Right lobe of liver (tissue), 6 donors: Measurements from ENCODE around the gene GPR142. TPM values are rescaled to one million over a fixed set of nuclear protein-coding genes. Genes with fewer than 3 reads are reported as not detected.
A peak's percentile ranks its signal among the peaks of the same experiment; 100 is the strongest.

Source experiments
- ATAC-seq, 4 donors: fragments of 200-7000 bp; cut with Tn5 transposase; one replicate each; pipeline ENCODE4 v1.9.1; 2020; ENCODE audit warnings: mild to moderate bottlenecking in 4 of 4, moderate library complexity in 4 of 4
- DNase-seq, 3 donors: peaks; one replicate each; pipeline ENCODE4 v3.0.0-alpha.2; 2020
- H3K27ac ChIP-seq, 3 donors: fragments of 200-600 bp; one replicate each; pipeline ENCODE4 v1.8.0; 2022
- H3K27me3 ChIP-seq, 2 donors: fragments of 200-600 bp; one replicate each; pipeline ENCODE4 v1.8.0; 2022
- H3K36me3 ChIP-seq, 4 donors: fragments of 200-600 bp; sonication (generic) in 1 of 4; one replicate each; pipeline versions ENCODE4 v1.5.1 to v1.8.0; 2017 to 2022; ENCODE audit warnings: control low read depth in 1 of 4
- H3K4me1 ChIP-seq, 4 donors: fragments of 200-600 bp; sonication (generic) in 1 of 4; one replicate each; pipeline versions ENCODE4 v1.5.1 to v1.8.0; 2017 to 2022; ENCODE audit warnings: control low read depth in 1 of 4
- H3K4me3 ChIP-seq, 3 donors: fragments of 200-600 bp; one replicate each; pipeline ENCODE4 v1.8.0; 2022
- H3K9me3 ChIP-seq, 4 donors: fragments of 200-600 bp; sonication (generic) in 1 of 4; one replicate each; pipeline versions ENCODE4 v1.5.1 to v1.8.0; 2017 to 2022; ENCODE audit warnings: control low read depth in 1 of 4
- CTCF ChIP-seq, 4 donors: fragments of 200-600 bp in 3 of 4; fragments of 450-650 bp in 1 of 4; IDR thresholded peaks; one replicate each; pipeline versions ENCODE4 v1.5.1 to v1.8.0; 2016 to 2022; ENCODE audit warnings: antibody characterized with exemption in 4 of 4, mild to moderate bottlenecking in 2 of 4
- POLR2A ChIP-seq: fragments of 450-650 bp; IDR thresholded peaks from one replicate; pipeline ENCODE4 v1.6.1; 2017; ENCODE audit warnings: antibody characterized with exemption, mild to moderate bottlenecking
- WGBS: methylation state at CpG from one replicate; pipeline ENCODE4 v1.1.6; 2018; ENCODE audit warnings: low coverage, low lambda C conversion rate; ENCODE audit not compliant: insufficient coverage; ENCODE audit errors: missing lambda C conversion rate; 5-methylcytosine and 5-hydroxymethylcytosine counted together
- intact Hi-C, 2 donors: fragments of 100-400 bp; cut with DNase I; formaldehyde crosslinking; loops; one replicate each; pipeline versions ENCODE4 v1.11.2 to v1.14.1; 2022
- total RNA-seq, 6 experiments: library from RNA; depleted of rRNA in 2 of 6; stranded (reverse); fragments of >200 nt in 2 of 6; fragmentation: NEBNext Ultra II Directional in 3 of 6; extraction: Animal tissue kit (Norgen Biotek cat#: 25700) in 3 of 6; gene quantifications; one replicate each; pipeline versions ENCODE4 v1.1.0 to v1.2.4, GENCODE V29; 2016 to 2023
- donor health status: DM: no; HTN: yes; CAD: no.
- donor health status: DM: no; HTN: no; CAD: no.
- donor health status: DM: no; HTN: no; CAD: no.
- donor health status: DM: no; HTN: yes; CAD: no.
- donor health status: DM: no; HTN: yes; CAD: no.

GPR142 gene
- total RNA-seq, 6 experiments from 2014 or later, result 0.24 TPM; not detected in 5

DNA sequence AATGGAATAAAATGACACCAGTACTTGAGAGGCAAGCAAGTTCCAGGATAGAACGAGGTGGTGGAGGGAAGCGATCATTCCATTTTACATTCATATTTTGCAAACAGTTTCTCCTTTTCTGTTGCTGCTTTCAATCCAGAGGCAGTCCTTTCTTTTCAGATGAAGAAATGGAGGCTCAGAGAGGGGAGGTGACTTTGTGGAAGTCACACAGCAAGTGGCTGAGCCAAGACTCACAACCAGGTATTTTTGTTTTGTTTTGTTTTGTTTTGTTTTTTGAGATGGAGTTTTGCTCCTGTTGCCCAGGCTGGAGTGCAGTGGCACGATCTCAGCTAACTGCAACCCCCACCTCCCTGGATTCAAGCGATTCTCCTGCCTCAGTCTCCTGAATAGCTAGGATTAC is 29.3 kb downstream of the GPR142 start:
- 80% methylated on average over 3 of the region's 4 CpGs for WGBS

GRCh38 chr17:74402048-74402447 is 34.7 kb downstream of the GPR142 start:
- H3K27ac ChIP-seq, result no peak overlapping the region
- TF ChIP-seq CTCF (IDR thresholded peaks at IDR 0.05) (no peak), POLR2A (no peak)
- no peaks in the 10 kb centered on the region for H3K9me3 ChIP-seq
- DNase-seq (no peak), ATAC-seq (no peak)
- H3K4me3 ChIP-seq, result no peak overlapping the region
- intact Hi-C loops, result no loop called here
- no peaks in the 10 kb centered on the region for H3K36me3 ChIP-seq
- H3K4me1 ChIP-seq, result peaks cover 0 to 3% (median 0%) of the 10 kb centered on the region in 4 donors
- 78% methylated on average over 5 of the region's 7 CpGs for WGBS
- no peaks in the 10 kb centered on the region for H3K27me3 ChIP-seq

More for the DNA sequence above, 29.3 kb downstream of the GPR142 start:
- ATAC-seq (no peak), DNase-seq (no peak)
- no peaks in the 10 kb centered on the region for H3K36me3 ChIP-seq
- H3K9me3 ChIP-seq, result no peaks in the 10 kb centered on the region
- no peak overlapping the region for H3K27ac ChIP-seq
- TF ChIP-seq CTCF (IDR thresholded peaks at IDR 0.05), result no peak
- no peak for TF ChIP-seq POLR2A
- no peak overlapping the region for H3K4me3 ChIP-seq
- H3K27me3 ChIP-seq, result no peaks in the 10 kb centered on the region
- intact Hi-C loops, result no loop called here
- H3K4me1 ChIP-seq, result no peaks in the 10 kb centered on the region

DNA sequence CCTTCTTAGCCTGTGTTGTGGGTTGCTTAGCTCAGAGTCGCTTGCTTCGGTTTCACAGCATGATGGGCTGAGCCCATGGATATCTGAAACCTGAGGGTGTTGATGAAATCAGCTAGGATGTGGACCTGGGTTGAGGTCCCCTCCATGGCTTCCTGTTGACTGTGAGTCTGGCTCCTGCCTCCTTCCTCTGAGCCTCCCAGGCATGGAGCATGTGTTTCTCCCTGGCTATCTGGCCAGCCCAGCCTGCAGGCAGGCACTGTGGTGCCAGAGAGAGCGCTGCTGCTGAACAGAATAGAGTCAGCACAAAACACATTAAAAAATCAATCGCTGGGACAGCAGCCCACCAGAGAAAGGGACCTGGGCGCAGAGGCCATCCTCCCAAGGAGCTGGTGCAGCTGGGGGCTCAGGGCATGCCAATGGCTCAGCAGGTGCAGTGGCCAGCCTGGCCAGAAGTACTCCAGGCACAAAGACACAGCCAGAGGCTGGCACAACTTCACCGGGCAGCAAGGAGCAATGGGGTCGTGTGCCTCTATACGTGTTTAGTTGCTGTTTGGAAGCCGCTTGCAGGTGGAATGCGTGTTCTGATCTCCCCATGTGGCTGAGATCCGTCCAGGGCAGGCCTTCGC is 36.3 kb downstream of the GPR142 start:
- H3K4me1 ChIP-seq, result peaks cover 0 to 9% (median 0%) of the 10 kb centered on the region in 4 donors
- intact Hi-C loops, result no loop called here
- DNase-seq, result no peak
- WGBS, result no CpG with 5 or more reads among the region's 12 CpGs
- H3K9me3 ChIP-seq, result no peaks in the 10 kb centered on the region
- ATAC-seq, result peak in 1 of 4 donors; percentile 55
- H3K4me3 ChIP-seq, result no peak overlapping the region
- no peaks in the 10 kb centered on the region for H3K36me3 ChIP-seq
- no peaks in the 10 kb centered on the region for H3K27me3 ChIP-seq
- TF ChIP-seq POLR2A (no peak), CTCF (IDR thresholded peaks at IDR 0.05) (no peak)
- no peak overlapping the region for H3K27ac ChIP-seq

DNA sequence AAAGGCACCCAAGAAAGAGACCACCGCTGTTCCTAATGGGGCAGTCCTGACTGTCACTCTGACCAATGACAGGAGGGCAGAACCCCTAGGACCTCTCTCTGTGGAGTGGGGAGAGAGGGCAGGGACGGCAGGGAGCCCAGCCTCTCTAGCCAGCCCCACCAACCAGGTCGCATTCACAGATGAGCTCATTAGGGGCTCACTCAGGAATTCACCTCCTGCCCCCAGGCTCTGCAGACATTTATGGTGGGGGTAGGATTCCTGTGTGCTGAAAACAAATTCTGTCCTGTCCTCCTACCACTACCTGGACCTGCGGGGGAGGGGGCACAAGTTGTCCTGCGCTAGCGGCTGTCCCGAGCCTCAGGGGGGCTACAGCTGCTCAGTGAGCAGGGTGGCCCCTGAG is 36.9 kb downstream of the GPR142 start:
- intact Hi-C loops, result no loop called here
- TF ChIP-seq CTCF (IDR thresholded peaks at IDR 0.05), result no peak
- TF ChIP-seq POLR2A, result no peak
- Histone ChIP-seq H3K27me3 (no peaks in the 10 kb centered on the region), H3K4me1 (peaks cover 0 to 9% (median 0%) of the 10 kb centered on the region in 4 donors), H3K4me3 (no peak overlapping the region), H3K36me3 (no peaks in the 10 kb centered on the region), H3K27ac (no peak overlapping the region), H3K9me3 (no peaks in the 10 kb centered on the region)
- ATAC-seq (no peak), DNase-seq (no peak)
- WGBS, result no CpG with 5 or more reads among the region's 7 CpGs
